ENCODE data around the gene ARMC9. TPM values are rescaled to one million over a fixed set of nuclear protein-coding genes. Genes with fewer than 3 reads are reported as not detected.

ARMC9 gene
- total RNA-seq, 1 experiment from 2014 or later = 3.3 TPM

DNA sequence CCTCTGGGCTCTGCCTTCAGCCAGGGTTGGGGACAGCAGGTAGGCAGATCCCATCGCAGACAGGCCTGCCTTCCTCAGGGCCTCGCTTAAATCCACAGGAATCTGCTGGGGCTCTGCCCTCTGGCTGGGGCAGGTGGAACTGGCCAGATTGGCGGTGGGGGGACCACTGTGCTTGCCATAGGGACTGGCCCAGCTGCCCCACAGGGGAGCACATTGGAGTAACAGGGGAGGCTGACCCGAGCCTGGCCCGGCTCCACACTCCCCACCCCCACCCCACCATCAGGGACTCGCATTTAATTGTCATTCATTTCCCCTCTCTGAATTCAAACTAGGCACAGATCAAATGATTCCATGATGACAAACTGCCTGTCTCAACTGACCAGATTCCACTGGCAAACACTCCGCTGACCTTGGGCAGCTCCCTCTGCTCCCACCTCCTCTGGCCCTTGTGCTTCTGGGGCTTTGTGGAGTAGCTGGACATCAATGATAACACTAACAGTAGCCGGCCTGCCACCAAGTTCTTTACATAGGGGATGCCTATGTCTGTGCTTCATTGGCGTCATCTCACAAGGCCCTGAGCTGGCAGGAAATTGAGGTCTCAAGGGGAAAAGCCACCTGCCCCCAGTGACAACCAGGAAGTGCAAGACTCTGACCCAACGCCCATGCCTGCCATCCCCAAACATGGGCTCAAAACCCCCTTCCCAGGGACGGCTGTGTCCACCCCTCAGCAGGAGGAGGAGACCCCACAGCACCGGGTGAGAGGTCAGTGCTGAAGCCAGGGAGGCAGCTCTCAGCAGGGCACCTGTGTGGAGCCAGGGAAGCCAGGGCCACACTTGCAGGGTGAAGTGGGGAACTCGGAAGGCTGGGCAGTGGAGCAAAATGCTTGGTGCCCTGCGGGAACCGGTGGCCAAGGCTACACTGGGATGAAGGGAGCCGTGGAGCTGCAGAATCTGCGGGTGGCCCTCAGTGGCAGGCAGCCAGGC, 195.0 kb downstream of the ARMC9 start:
- H3K27ac Mint-ChIP-seq (ENCODE audit: unreplicated experiment) = no peak overlapping the region
- H3K4me1 ChIP-seq = peaks cover 9% of the 10 kb centered on the region; the same call in 1 of the 2 replicates
- no peak overlapping the region for H3K4me3 ChIP-seq (ENCODE audit: low read depth, low read length)
- CTCF ChIA-PET = no interaction called here
- no peaks in the 10 kb centered on the region for H3K27me3 ChIP-seq (replicated peaks; ENCODE audit: control insufficient read depth, insufficient read depth, low read length)
- TF ChIP-seq, protein P1, sequence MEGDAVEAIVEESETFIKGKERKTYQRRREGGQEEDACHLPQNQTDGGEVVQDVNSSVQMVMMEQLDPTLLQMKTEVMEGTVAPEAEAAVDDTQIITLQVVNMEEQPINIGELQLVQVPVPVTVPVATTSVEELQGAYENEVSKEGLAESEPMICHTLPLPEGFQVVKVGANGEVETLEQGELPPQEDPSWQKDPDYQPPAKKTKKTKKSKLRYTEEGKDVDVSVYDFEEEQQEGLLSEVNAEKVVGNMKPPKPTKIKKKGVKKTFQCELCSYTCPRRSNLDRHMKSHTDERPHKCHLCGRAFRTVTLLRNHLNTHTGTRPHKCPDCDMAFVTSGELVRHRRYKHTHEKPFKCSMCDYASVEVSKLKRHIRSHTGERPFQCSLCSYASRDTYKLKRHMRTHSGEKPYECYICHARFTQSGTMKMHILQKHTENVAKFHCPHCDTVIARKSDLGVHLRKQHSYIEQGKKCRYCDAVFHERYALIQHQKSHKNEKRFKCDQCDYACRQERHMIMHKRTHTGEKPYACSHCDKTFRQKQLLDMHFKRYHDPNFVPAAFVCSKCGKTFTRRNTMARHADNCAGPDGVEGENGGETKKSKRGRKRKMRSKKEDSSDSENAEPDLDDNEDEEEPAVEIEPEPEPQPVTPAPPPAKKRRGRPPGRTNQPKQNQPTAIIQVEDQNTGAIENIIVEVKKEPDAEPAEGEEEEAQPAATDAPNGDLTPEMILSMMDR (IDR thresholded peaks at IDR 0.05; ENCODE audit: insufficient read depth in 1 of 2, low read depth in 1 of 2, low read length in 1 of 2, severe bottlenecking in 1 of 2, unreplicated experiment in 1 of 2) = peak in 1 of 2 experiments; percentile 25
- H3K9me3 ChIP-seq = no peaks in the 10 kb centered on the region
- no peak overlapping the region for H3K4me3 Mint-ChIP-seq (ENCODE audit: unreplicated experiment)
- POLR2A ChIA-PET = no interaction called here
- no peaks in the 10 kb centered on the region for H3K36me3 Mint-ChIP-seq (ENCODE audit: insufficient read depth, unreplicated experiment)
- DNase-seq = no peak
- no peaks in the 10 kb centered on the region for H3K36me3 ChIP-seq (ENCODE audit: control insufficient read depth, insufficient read depth, low read length)
- no peaks in the 10 kb centered on the region for H3K27me3 Mint-ChIP-seq (ENCODE audit: insufficient read depth, unreplicated experiment)
- no peaks in the 10 kb centered on the region for H3K9me3 Mint-ChIP-seq (ENCODE audit: unreplicated experiment)
- intact Hi-C loops (cut with micrococcal nuclease; ENCODE audit: unreplicated experiment) = loop anchor here (1.0 to 2.0 kb wide), 2 partner anchors 96 to 167 kb away; no protein-coding TSS in a partner anchor
- BruUV-seq (replicated peaks) = no TSS peak
- peaks cover 6% of the 10 kb centered on the region for H3K4me1 Mint-ChIP-seq (ENCODE audit: low read depth, unreplicated experiment)

DNA sequence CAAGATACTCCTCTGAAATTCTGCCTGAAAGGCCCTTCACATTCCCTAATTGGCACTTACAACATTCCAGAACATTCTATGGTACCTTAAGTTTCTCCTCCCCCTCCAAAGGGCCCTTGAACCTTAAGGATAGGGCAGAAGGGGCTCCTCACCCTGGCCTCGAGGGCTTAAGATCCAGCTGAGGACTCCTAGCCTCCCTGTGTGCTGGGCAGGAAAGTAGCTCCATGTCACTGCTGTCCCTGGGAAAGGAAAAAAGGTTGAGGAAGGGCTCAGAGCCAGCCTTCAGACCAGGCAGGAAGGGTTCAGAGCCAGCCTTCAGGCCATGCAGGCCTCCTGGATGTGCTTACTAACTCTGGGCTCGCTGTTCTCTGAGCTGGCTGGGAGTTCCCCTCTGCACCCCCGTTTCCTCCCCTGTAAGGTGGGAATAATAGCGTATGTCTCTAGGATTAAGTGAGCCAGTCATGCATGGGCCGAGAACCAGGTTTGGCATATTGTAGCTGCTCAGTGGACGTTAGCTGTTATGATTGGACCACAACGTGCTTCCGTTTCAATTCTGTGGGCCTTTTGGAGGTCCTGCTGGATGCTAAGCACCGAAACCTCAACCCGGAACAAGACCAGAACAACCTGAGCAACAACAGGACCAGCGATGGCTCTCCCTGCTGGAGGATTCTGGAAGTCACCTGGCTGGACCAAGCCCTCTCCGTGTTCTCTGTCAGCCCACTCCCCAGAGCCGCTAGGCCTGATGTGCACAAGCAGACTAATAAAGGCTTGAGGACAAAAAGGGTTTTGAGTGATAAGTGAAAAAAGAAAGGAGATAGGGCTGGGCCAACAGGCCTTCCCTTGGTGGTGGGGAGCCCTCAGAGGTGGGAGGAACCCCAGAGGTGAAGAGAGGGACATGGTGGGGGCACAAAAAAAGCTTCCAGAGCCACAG, 196.0 kb downstream of the ARMC9 start:
- H3K27ac Mint-ChIP-seq (ENCODE audit: unreplicated experiment) = no peak overlapping the region
- peak in 1 of 2 experiments; percentile 44 for DNase-seq
- BruUV-seq (replicated peaks) = no TSS peak
- H3K36me3 Mint-ChIP-seq (ENCODE audit: insufficient read depth, unreplicated experiment) = no peaks in the 10 kb centered on the region
- TF ChIP-seq, protein P1 (IDR thresholded peaks at IDR 0.05; ENCODE audit: insufficient read depth in 1 of 2, low read depth in 1 of 2, low read length in 1 of 2, severe bottlenecking in 1 of 2, unreplicated experiment in 1 of 2) = peak in 1 of 2 experiments; percentile 12
- intact Hi-C loops (cut with micrococcal nuclease; ENCODE audit: unreplicated experiment) = loop anchor here (1.0 to 2.0 kb wide), 2 partner anchors 97 to 168 kb away; no protein-coding TSS in a partner anchor
- H3K9me3 Mint-ChIP-seq (ENCODE audit: unreplicated experiment) = no peaks in the 10 kb centered on the region
- no peak overlapping the region for H3K4me3 ChIP-seq (ENCODE audit: low read depth, low read length)
- H3K36me3 ChIP-seq (ENCODE audit: control insufficient read depth, insufficient read depth, low read length) = no peaks in the 10 kb centered on the region
- CTCF ChIA-PET = no interaction called here
- peak overlapping the region; percentile 67 for H3K4me3 Mint-ChIP-seq (ENCODE audit: unreplicated experiment)
- H3K27me3 Mint-ChIP-seq (ENCODE audit: insufficient read depth, unreplicated experiment) = no peaks in the 10 kb centered on the region
- peaks cover 9% of the 10 kb centered on the region; the same call in 1 of the 2 replicates for H3K4me1 ChIP-seq
- POLR2A ChIA-PET = no interaction called here
- peaks cover 6% of the 10 kb centered on the region for H3K4me1 Mint-ChIP-seq (ENCODE audit: low read depth, unreplicated experiment)
- H3K9me3 ChIP-seq = no peaks in the 10 kb centered on the region
- H3K27me3 ChIP-seq (replicated peaks; ENCODE audit: control insufficient read depth, insufficient read depth, low read length) = no peaks in the 10 kb centered on the region
